Neural crest cell (in vitro differentiated cells): ENCODE results near the gene SGK1. TPM values are rescaled to one million over a fixed set of nuclear protein-coding genes. Genes with fewer than 3 reads are reported as not detected.

Source experiments
- DNase-seq: peaks from one replicate; pipeline ENCODE4 v3.0.0; 2021; ENCODE audit warnings: low read depth, mixed read lengths, low spot score
- H3K27ac Mint-ChIP-seq: one replicate; pipeline ENCODE4 v1.8.0; 2021; ENCODE audit warnings: mild to moderate bottlenecking, mixed read lengths; ENCODE audit not compliant: unreplicated experiment
- H3K27me3 Mint-ChIP-seq: 2 replicates; pipeline ENCODE4 v1.8.0; 2021; ENCODE audit warnings: low read depth, mild to moderate bottlenecking, mixed read lengths
- H3K36me3 Mint-ChIP-seq: 2 replicates; pipeline ENCODE4 v1.8.0; 2021; ENCODE audit warnings: low read depth, mild to moderate bottlenecking, mixed read lengths
- H3K4me1 Mint-ChIP-seq: 2 replicates; pipeline ENCODE4 v1.8.0; 2021; ENCODE audit warnings: mixed read lengths
- H3K4me3 Mint-ChIP-seq: one replicate; pipeline ENCODE4 v1.8.0; 2021; ENCODE audit warnings: mild to moderate bottlenecking, mixed read lengths
- H3K9me3 Mint-ChIP-seq: 2 replicates; pipeline ENCODE4 v1.8.0; 2021; ENCODE audit warnings: mixed read lengths
- CTCF ChIP-seq: fragments of 200-600 bp; sonication (generic); conservative IDR thresholded peaks from 2 replicates; pipeline ENCODE4 v1.5.0; 2021; ENCODE audit warnings: antibody characterized with exemption, mild to moderate bottlenecking
- total RNA-seq: library from RNA; stranded (reverse); gene quantifications from 2 replicates; pipeline ENCODE4 v1.2.1, GENCODE V29; 2021

SGK1 gene
- total RNA-seq, 1 donor from 2014 or later = 5.9 TPM

- Mint-ChIP-seq H3K27me3 (no peaks in the 10 kb centered on the region), H3K36me3 (no peaks in the 10 kb centered on the region), H3K4me1 (peaks cover 9% of the 10 kb centered on the region), H3K9me3 (no peaks in the 10 kb centered on the region), H3K27ac (no peak overlapping the region), H3K4me3 (no peak overlapping the region)
- no peak for DNase-seq
- no peak for TF ChIP-seq CTCF
Observed at GRCh38 chr6:134190883-134191282, 127.0 kb downstream of the SGK1 start.

- Mint-ChIP-seq H3K4me3 (no peak overlapping the region), H3K27me3 (no peaks in the 10 kb centered on the region), H3K27ac (no peak overlapping the region), H3K4me1 (peaks cover 9% of the 10 kb centered on the region), H3K36me3 (no peaks in the 10 kb centered on the region), H3K9me3 (no peaks in the 10 kb centered on the region)
- TF ChIP-seq CTCF = no peak
- DNase-seq = no peak
Observed at GRCh38 chr6:134187751-134188150, 130.2 kb downstream of the SGK1 start.

- Mint-ChIP-seq H3K36me3 (no peaks in the 10 kb centered on the region), H3K4me1 (peaks cover 9% of the 10 kb centered on the region), H3K27me3 (no peaks in the 10 kb centered on the region), H3K27ac (no peak overlapping the region), H3K4me3 (no peak overlapping the region), H3K9me3 (no peaks in the 10 kb centered on the region)
- no peak for TF ChIP-seq CTCF
- no peak for DNase-seq
Observed at GRCh38 chr6:134187154-134187553, 130.8 kb downstream of the SGK1 start.

GRCh38 chr6:134186355-134186754 lies 131.6 kb downstream of the SGK1 start:
- H3K36me3 Mint-ChIP-seq = no peaks in the 10 kb centered on the region

GRCh38 chr6:134185277-134185676 lies 132.6 kb downstream of the SGK1 start:
- no peak for TF ChIP-seq CTCF
- Mint-ChIP-seq H3K9me3 (no peaks in the 10 kb centered on the region), H3K36me3 (no peaks in the 10 kb centered on the region), H3K27me3 (no peaks in the 10 kb centered on the region), H3K27ac (no peak overlapping the region), H3K4me3 (no peak overlapping the region), H3K4me1 (peaks cover 9% of the 10 kb centered on the region)
- DNase-seq = no peak

More at GRCh38 chr6:134186355-134186754, 131.6 kb downstream of the SGK1 start:
- DNase-seq = no peak
- Mint-ChIP-seq H3K9me3 (no peaks in the 10 kb centered on the region), H3K4me3 (no peak overlapping the region), H3K27me3 (no peaks in the 10 kb centered on the region), H3K27ac (no peak overlapping the region), H3K4me1 (peaks cover 9% of the 10 kb centered on the region)
- no peak for TF ChIP-seq CTCF

GRCh38 chr6:134183844-134184243 lies 134.1 kb downstream of the SGK1 start:
- Mint-ChIP-seq H3K36me3 (no peaks in the 10 kb centered on the region), H3K9me3 (no peaks in the 10 kb centered on the region), H3K4me1 (peaks cover 9% of the 10 kb centered on the region), H3K27me3 (no peaks in the 10 kb centered on the region), H3K27ac (no peak overlapping the region), H3K4me3 (no peak overlapping the region)
- no peak for DNase-seq
- no peak for TF ChIP-seq CTCF
